Testis (tissue), 2 donors: ENCODE results near the gene GRN.

Source experiments
- CTCF ChIP-seq, 3 experiments: fragments of 450-650 bp in 2 of 3; fragments of 200-600 bp in 1 of 3; sonication (generic) in 1 of 3; IDR thresholded peaks; one replicate each; pipeline ENCODE4 v1.5.1; 2016 to 2019; ENCODE audit warnings: antibody characterized with exemption in 3 of 3, mild to moderate bottlenecking in 2 of 3, moderate library complexity in 1 of 3
- POLR2A ChIP-seq: fragments of 450-650 bp; IDR thresholded peaks from one replicate; pipeline ENCODE4 v1.6.1; 2017; ENCODE audit warnings: antibody characterized with exemption, mild to moderate bottlenecking, moderate library complexity

- TF ChIP-seq CTCF (IDR thresholded peaks at IDR 0.05) = no peak
- no peak for TF ChIP-seq POLR2A
Measured at GRCh38 chr17:44359006-44359405, 13.9 kb downstream of the GRN start.
